Measurements from ENCODE around the gene VPS13D.

Gene VPS13D

DNA sequence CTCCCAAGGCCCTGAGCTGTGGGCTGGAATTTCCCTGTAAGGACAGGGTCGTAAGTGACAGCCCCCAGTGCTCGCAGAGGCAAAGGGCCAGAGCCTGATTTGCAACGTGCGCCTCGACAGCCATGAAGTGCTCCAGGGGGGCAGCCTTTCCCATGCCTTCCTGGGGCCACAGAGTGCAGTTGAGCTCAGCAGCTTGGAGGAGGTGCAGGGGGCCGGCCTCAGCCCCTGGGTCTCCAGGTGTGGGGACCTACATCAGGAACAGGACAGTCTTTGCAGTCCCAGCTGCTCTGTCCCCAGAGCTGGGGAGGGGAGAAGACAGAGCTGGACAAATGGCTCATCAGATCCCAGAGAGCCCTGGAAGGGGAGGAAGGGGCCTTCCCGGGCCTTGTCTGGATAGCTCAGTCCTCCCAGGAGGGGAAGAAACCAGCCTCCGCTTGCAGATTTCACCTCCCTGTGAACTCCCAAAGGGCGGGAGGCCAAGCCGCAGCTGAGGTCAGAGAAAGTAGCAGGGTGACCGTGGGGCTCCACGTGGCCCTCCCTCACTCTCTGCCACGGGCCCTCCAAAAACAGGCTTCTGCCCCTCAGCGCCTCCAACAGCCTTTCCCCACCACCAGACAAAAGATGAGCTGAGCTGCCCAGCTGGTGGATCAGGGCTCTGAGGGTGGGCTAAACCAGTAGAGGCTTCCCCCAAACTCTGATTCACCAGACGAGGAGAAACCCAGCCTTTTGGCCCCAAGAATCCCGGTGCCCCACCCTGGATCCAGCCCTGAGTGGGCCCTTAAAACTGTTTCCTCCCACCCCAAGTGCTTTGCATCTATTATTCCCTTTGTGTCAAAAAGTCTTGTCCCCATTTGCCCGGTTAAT, 311.7 kb downstream of the VPS13D start:
- peak; percentile 50 for DNase-seq

DNA sequence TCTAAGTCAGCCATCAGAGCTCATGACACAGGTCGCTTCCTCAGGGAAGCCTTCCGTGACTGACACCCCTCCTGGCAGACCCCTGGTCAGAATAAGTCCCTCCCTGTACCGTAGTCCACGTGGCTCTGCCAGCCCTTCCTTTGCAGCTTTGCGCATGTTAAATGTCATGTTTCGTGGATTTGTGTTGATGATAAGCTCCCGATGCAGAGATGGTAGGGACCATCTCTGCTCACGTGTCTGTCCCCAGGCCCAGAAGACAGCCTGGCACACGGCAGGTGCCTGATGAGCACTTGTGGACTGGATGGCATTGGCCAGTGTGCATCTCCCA, 312.3 kb downstream of the VPS13D start:
- no peak for DNase-seq

DNA sequence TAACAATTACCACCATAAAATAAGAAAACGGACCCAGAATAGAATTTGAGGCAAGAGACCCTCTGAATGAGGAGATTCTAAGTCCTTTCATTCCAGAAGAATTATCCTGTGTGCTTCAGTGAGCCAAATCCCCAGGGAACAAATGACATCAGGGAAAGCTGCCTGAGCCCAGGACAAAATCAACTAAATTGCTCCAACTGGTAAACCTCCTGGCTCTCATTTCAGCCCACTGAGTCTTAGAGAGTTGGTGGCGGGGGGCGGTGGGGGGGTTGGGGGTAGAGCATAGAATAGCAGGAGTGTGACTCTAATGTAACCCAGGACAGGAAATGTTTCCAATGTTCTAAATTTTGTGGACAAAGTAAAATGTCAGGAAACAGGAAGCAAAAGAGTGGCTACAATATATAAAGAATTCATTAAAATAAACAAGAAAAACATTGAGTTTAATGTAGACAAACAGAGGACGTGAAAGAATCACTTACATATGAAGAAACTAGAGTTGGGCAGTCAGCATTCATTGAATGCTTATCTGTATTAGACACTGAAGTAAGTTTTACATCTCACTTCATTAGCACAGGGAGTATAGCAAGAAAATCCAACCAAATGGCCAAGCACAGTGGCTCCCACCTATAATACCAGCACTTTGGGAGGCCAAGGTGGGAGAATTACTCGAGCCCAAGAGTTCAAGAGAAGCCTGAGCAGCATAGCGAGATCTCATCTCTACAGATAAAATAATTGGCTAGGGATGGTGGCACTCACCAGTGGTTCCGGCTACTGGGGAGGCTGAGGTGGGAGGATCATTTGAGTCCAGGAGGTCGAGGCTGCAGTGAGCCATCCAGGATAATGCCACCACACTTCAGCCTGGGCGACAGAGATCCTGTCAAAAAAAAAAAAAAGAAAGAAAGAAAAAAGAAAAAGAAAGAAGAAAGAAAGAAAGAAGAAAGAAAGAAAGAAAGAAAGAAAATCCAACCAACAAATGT, 313.1 kb downstream of the VPS13D start:
- DNase-seq: peak; percentile 66

DNA sequence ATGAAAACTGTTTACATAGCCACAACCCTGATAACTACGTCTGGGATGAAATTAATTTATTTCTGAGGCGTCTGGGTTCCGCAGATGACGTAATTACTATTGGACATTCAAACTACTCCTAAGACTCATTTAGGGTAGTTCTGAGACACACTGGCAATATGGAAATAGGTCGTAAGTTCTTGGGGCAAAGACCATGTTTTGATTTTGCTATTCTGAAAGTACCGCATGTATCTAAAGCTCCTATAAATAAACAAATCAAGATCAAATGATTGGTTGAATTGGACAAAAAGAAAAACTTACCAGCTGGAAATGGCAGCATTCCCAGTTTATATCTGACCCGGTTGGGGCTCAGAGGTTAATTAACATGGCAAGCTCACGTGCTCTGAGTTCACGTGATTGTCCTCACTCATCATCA, 313.9 kb downstream of the VPS13D start:
- DNase-seq: no peak

DNA sequence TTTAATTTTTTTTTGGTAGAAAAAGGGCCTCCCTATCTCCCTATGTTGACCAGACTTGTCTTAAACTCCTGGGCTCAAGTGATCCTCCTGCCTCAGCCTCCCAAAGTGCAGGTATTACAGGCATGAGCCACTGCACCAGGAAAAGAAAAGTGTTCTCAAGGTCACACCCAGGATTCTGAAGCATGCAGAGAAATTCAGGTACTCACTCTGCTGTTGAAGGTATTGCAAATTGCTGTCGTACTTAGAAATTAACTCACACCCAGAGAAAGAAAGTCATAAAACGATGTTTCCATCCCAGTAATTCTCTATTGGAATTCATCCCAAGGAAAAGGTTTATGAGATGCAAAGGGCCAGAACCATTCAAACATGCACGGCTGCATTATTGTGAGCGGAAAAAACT, 314.5 kb downstream of the VPS13D start:
- DNase-seq: no peak

DNA sequence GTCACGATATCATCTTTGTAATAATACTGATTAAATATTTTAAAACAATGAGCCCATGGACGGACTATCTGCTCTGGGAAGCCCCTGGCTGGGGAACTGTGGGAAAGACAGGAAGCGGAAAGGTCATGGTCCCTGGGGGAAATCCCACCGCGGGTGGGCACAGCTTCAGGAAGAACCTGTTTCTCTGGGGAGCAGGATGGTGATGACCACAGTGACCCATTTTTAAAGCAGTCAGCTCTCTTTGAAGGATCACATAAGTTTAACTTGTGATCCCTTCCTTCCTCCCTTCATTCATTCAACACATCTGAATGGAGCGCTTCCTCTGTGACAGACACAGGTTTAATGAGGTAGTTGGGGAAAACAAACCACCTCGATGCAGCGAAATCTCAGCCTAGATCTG, 315.2 kb downstream of the VPS13D start:
- no peak for DNase-seq

DNA sequence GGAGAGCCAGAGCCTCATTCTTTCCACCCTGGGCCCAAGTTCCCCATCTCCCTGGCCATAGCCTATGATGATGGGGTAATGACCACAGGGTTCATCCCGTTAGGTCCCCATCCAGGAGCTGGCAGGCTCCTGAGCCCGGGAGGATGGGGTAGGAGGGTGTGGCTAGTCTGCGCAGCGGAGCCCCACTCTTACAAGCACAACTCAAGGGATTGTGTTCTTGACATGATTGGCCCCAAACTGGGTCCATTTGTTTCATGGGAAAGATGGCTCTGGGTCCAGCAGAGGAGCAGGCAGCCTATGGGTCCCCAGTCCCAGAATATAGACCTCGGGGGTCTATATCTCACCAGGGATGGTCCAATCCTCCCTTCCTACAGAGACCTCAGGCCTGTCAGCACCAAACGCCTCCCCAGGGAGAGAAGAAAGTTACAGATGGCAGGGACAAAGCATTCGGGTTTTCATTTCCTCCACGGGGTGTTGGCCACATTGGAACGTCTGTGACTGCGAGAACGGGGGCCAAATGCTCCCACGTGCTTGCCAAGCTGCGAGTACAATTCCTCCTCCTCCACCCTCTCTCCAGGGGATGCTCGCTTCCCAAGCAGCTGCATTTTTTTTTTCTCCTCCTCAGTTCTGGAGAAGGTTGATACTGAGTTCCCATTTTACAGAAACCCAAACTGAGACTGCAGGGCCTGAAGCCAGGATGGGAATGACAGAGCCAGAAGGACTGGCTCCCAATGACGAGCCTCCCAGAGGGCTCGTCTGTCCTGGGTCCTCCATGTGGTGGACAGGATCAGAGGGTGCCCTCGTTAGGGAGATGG, 317.1 kb downstream of the VPS13D start:
- DNase-seq: peak; percentile 44

DNA sequence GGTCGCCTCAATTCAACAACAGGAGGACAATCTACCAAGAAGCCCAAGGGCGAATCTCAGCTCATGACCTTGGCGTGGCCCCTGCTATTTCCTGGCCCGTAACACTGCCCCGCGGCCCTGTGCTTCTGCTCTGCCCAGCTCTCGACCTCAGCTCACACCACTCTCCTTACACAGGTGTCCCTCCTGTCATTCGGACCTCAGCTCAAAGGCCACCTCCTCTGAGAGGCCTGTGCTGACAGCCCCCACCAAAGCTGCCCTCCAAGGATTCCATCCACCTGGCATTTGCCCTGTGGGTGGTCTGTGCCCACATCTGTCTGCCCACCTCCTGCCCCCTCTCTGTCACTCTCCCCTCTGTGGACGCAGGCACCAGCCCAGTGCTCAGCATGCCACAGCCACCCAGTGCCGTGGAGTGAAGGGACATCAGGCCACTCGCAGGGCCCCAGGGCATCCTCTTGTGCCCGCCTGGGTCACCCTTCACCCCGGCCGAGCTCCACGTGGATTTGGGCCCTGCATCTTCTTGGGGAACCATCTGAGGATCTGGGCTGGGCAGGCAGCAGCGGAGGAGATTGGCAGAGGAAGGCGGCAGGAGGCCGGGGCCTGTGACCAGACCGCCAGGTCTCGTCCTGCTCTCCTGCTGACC, 317.9 kb downstream of the VPS13D start:
- no peak for DNase-seq

DNA sequence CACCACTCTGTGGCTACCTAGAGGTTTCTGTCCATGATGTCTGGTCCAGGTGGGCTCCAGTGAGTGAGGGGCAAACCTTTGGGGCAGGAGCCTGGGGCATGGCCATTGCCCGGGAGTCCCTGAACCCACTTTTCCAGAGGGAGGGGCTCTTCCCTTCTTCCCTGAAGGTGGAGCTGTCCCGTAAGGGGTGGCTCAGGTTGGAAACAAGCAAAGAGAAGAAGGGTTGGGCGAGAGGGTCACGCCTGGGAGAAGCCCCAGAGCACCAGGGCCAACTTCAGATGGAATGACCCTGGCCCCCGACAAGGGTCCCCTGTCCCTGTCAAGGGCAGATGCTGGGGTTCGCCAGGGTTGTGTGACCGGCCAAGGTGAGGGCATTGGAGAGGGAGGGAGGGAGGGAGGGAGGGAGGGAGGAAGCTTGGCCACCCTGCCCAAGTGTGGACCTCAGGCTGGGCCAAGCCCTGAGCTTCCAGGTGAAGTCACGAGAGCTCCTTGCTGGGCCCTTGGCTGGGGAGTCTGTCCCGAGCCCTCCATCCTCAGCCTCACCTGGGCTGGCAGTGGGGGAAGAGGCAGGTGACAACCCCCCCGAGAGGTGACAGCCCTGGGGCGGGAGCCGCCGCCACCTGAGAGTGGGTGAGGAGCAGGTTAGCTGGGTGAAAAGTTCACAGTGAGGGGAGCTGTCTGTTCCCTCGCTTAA, 318.6 kb downstream of the VPS13D start:
- DNase-seq: no peak

DNA sequence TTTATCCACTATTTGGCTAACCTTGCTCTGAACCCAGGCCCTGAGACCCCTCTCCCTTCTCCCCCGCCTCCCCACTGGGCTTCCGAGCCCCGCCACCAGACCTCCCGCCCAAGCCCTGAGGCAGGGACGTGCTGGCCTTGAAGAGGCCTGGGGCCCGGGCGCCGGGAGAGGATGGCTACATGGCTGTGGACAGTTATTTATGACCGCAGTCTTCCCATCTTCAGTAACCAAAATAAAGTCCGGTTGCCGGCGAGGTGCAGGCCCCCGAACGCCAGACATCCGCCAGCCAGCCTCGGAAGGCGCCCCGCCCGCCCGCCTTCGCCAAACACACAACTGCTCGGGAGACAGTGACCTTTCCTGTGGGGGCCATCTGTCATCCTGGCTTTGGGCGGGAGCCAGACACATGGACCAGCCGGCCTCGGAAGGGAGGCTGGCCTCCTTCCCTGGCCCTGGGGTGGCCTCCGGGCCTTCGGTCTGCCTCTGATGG, 319.2 kb downstream of the VPS13D start:
- no peak for DNase-seq

DNA sequence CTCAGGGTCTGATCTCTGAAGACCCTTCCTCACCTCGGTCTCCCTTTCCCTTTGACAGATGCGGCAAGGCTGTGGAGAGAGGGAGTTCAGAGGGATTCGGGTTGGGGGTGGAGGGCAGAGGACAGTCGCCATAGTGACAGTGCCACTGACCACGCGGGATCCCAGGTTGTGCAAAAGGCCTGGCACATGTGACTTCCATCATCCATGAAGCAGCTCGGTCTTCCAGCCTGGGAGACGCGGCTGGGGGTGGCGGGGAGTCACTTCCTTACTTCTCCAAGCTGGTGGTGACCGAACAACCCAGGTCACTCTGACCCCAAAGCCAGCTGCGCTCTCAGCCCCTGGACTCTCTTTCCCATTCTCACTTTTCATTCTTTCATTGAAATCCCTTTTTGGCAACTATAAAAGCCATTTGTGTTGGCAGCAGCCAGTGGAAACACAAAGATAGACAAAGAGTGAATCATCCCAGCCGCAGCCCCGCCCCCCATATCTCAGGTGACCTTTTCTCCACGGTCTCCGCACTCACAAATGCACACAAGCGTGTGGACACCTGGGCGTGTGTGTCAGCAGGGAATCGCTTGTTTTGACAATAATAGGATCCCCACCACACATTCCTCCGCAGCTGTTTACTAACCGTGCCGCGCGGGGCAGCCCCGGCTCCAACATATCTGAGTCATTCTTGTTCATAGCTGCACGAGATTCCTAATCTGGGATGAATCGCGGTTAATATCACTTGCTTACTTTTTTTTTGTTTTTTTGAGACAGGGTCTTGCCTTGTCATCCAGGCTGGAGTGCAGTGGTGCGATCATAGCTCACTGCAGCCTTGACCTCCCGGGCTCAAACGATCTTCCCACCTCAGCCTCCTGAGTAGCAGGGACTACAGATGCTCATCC, 319.9 kb downstream of the VPS13D start:
- DNase-seq: peak; percentile 90

DNA sequence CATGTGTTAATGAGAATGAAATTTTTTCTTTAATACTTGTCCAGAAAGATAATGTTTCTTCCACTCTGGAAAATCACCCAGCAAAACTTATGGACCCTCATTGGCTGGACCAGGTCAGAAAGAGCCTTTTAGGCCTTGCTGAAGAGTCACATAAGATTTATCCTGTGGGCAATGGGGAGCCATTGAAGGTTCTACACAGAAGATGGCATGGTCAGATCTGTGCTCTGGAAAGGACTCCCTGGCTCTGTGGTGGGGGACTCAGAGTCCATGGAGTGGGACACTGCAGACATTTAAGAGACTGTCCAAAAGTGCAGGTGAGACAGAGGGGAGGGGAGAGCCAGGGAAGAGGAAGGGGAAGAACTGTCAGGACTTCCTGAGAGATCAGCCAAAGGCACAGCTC, 321.8 kb downstream of the VPS13D start:
- DNase-seq: no peak

DNA sequence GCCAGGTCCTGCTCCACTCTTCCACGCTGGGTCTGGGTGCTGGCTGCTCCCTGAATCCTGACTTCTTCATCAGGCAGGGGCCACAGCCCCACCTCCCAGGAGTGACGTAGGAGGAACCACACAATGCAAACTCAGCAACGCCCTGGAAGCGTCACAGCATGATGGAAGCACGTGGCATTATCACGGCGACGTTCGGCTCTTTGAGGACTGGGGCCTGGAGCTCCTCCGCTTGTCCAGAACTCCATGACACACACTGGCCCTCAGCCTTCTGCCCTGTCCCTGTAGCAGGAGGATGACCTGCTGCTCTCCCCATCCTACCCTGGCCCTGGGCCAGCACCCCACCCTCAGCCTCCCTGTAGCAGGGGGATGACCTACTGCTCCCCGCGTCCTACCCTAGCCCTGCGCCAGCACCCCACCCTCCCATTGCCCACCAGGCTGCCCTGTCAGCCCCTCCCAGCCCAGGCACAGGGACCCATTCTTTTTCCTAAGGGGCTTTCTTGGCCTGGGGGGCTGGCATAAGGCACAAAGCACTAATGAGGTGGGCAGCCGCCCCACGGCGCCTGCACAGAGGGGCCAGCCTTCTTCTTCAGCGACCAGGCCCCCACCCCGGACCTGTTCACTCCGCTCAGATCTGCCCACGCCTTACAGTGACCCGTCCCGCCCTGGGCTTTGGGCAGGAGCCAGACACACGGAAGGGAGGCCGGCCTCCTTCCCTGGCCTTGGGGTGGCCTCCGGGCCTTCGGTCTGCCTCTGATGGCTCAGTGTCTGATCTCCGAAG, 322.5 kb downstream of the VPS13D start:
- no peak for DNase-seq

DNA sequence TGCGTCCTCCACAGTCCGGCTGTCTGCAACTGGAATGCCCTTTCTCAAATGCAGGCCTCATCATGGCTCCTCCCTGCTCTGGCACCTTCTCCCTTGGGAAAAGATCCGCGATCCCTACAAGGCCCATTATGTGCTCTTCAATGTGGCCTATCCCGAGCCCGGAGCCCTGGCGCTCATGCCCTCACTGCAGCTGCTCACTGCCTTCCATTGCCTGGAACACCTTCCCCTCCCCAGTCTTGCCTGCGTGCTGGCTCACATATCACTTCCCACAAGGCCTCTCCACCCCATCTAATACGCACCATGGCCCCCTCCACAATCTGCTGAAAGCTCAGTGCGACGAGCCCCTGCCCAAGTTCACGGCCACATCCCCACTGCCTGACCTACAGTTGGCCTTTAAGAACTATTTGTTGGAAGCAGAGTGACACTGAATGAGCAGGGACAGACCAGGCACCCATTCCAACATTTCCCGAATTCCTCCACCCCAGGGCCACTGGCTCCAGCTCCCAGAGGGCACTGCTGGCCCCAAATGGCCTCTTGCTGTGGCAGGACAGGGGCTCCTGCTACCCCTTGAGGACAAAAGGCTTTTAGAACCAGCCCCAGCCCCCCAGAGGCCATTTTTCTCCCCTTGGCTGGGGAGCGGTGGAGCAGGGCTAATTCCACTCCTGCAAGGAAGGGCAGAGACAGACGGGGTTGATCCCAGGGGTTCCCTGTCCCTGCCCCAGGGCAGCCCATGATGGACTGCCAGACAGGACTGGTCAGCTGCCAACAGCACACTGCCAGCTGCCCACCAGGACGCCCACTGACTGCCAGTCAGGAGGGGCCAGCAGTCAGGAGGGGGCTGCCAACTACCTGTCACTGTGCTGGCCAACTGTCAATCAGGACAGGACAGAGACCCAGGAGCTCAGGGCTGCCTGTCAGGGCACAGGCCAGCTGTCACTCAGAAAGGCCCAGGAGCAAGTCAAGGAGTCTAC, 323.4 kb downstream of the VPS13D start:
- peak; percentile 53 for DNase-seq

DNA sequence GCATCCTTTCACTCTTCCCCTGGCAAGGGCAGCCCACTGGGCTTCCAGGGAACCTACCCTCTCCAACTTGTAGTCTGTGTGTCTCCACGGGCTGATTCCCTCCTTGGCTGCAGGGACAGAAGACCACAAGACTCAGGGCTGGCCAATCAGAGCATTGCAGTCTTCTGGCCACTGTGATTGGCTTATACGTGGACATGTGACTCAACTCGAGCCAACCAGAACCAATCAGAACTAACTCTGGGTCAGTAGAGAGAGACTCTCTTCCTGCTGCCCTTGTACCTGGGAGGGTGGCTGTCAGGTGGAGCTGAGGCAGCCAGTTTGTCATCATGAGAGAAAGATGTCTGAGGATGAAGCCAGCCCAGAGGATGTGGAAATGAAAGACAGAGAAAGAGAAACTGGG, 324.1 kb downstream of the VPS13D start:
- DNase-seq: no peak

DNA sequence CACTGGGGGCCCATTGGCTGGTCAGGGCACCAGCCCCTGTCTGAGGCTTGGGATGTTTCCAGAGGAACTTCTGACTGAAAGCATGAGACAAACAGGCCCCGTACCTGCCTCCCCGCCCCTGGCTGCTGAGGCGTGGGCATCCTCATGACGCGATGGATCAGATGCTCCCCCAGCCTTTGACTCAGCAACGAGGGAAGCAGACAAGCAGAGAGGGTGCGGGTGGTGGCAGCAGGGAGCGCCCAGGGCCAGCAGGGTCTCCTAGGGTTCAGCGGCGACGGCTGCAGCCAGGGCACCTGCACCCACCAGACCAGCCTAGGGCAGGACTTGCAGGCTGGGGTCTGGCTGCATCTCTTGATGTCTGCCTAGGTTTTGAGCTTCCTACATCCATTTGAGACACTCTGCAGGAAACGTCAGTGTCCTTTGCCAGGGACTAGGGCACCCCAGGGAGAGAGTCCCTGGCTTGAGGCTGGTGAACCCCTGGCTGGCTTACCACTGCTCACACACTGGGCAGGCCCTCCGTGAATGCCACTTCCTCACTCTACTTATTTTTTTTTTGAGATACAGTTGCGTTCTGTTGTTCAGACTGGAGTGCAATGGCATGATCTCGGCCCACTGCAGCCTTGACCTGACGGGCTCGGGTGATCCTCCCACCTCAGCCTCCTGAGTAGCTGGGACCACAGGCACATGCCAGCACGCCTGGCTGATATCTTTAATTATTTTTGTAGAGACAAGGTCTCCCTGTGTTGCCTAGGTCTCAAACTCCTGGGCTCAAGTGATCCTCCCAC, 324.9 kb downstream of the VPS13D start:
- DNase-seq: no peak

All from fibroblast of skin of back (primary cell).